Upper lobe of left lung (tissue), 4 donors: ENCODE results near the gene RAB29.

Source experiments
- EP300 ChIP-seq, 4 donors: sonication (generic); formaldehyde crosslinking; IDR thresholded peaks; one replicate each; pipeline ENCODE4 v1.5.1; 2017; ENCODE audit warnings: antibody characterized with exemption in 4 of 4, control low read depth in 2 of 4
- POLR2A ChIP-seq, 4 donors: fragments of 450-650 bp; IDR thresholded peaks; one replicate each; pipeline ENCODE4 v1.5.1; 2016 to 2017; ENCODE audit warnings: antibody characterized with exemption in 4 of 4, mild to moderate bottlenecking in 2 of 4
- POLR2AphosphoS5 ChIP-seq, 2 donors: sonication (generic); formaldehyde crosslinking; IDR thresholded peaks; one replicate each; pipeline ENCODE4 v1.5.1; 2017; ENCODE audit warnings: antibody characterized with exemption in 2 of 2
- TF ChIP-seq, protein P1 (sequence below), 6 experiments: fragments of 450-650 bp in 4 of 6; fragments of 200-600 bp in 2 of 6; sonication (generic) in 2 of 6; IDR thresholded peaks; one replicate each; pipeline ENCODE4 v1.5.1; 2016 to 2019; ENCODE audit warnings: antibody characterized with exemption in 6 of 6

DNA sequence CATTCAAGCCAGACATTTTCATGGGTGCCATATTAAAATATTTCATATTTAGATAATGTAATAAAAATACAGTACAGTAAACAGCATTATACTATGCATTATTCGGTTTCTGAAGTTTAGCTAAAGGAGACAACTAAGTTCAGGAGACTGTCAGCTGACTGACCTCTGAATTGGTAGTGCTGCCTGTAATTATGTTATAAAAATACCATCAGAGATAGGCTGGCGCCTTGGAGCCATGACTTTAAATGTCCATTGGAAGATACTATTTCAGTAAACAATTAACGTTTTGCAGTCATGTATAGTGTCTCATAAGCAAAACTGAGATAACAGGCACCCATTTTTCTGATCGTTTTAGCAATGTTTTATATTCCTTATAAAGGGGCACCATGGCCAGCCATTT lies 11.3 kb upstream of the RAB29 start:
- TF ChIP-seq POLR2AphosphoS5 (IDR thresholded peaks at IDR 0.05) (no peak), EP300 (IDR thresholded peaks at IDR 0.05) (no peak), POLR2A (IDR thresholded peaks at IDR 0.05) (no peak)
- TF ChIP-seq, protein P1, sequence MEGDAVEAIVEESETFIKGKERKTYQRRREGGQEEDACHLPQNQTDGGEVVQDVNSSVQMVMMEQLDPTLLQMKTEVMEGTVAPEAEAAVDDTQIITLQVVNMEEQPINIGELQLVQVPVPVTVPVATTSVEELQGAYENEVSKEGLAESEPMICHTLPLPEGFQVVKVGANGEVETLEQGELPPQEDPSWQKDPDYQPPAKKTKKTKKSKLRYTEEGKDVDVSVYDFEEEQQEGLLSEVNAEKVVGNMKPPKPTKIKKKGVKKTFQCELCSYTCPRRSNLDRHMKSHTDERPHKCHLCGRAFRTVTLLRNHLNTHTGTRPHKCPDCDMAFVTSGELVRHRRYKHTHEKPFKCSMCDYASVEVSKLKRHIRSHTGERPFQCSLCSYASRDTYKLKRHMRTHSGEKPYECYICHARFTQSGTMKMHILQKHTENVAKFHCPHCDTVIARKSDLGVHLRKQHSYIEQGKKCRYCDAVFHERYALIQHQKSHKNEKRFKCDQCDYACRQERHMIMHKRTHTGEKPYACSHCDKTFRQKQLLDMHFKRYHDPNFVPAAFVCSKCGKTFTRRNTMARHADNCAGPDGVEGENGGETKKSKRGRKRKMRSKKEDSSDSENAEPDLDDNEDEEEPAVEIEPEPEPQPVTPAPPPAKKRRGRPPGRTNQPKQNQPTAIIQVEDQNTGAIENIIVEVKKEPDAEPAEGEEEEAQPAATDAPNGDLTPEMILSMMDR (IDR thresholded peaks at IDR 0.05), result no peak
